ENCODE results near the gene NEDD9. TPM values are rescaled to one million over a fixed set of nuclear protein-coding genes. Genes with fewer than 3 reads are reported as not detected.

The NEDD9 gene
- total RNA-seq, 5 donors from 2014 or later (not counting 1 experiment from before 2014, with no cell fraction given): 30.8 to 55.3 (median 33.7) TPM

DNA sequence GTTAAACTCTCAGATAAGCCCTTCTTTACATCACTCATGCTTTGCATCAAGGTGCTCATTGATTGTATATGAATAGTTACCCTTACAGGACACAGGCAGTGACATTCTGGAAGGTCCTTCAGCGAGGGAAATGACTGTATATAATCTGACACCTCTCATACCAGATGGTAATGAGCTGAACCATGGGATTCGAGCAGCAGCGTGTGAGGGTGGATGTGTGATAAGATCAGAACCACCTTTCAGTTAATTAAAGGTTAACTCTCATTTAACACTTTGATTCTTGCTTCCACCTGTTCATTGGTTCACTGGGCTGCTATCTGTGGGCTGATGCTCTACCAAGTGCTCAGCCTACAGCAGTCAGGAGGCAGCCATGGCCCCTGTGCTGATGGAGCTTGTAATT is 24.2 kb downstream of the NEDD9 start:
- H3K27ac Mint-ChIP-seq: peak overlapping the region; percentile 11 to 36
- no peak for ATAC-seq (replicated peaks in 1 of 4)
- ChIA-PET CTCF (interaction anchor here in 1 of 2 donors (0.8 kb wide), 1 partner anchor 14 kb away, joined by 3 read pairs; no protein-coding TSS in a partner anchor), POLR2A (no interaction called here)
- no CpG with 5 or more reads among the region's 3 CpGs for WGBS (ENCODE audit: insufficient coverage)
- DNase-seq: no peak
- H3K27me3 ChIP-seq (replicated peaks in 1 of 2; ENCODE audit: control insufficient read depth in 2 of 2, extremely low read depth in 1 of 2, insufficient read depth in 2 of 2, low read length in 1 of 2): no peaks in the 10 kb centered on the region
- no peak overlapping the region for H3K4me3 Mint-ChIP-seq
- H3K9me3 ChIP-seq: no peaks in the 10 kb centered on the region
- H3K4me3 ChIP-seq (ENCODE audit: control insufficient read depth in 1 of 2, extremely low read depth in 1 of 2, low read length in 1 of 2): no peak overlapping the region
- H3K9me3 Mint-ChIP-seq: no peaks in the 10 kb centered on the region
- H3K4me1 Mint-ChIP-seq: peaks cover 39 to 55% (median 49%) of the 10 kb centered on the region in 3 donors
- H3K4me1 ChIP-seq (ENCODE audit: control insufficient read depth in 1 of 2, extremely low read depth in 1 of 2, insufficient read depth in 2 of 2, low read length in 2 of 2): peaks cover 21 to 26% of the 10 kb centered on the region in 2 experiments
- peaks cover 60% of the 10 kb centered on the region for H3K36me3 Mint-ChIP-seq
- H3K27me3 Mint-ChIP-seq: no peaks in the 10 kb centered on the region
- peaks cover 2 to 28% of the 10 kb centered on the region in 2 donors for H3K36me3 ChIP-seq (ENCODE audit: control insufficient read depth in 2 of 2, extremely low read depth in 1 of 2, insufficient read depth in 1 of 2, low read length in 1 of 2)
- H3K27ac ChIP-seq (ENCODE audit: low read length): no peak overlapping the region

DNA sequence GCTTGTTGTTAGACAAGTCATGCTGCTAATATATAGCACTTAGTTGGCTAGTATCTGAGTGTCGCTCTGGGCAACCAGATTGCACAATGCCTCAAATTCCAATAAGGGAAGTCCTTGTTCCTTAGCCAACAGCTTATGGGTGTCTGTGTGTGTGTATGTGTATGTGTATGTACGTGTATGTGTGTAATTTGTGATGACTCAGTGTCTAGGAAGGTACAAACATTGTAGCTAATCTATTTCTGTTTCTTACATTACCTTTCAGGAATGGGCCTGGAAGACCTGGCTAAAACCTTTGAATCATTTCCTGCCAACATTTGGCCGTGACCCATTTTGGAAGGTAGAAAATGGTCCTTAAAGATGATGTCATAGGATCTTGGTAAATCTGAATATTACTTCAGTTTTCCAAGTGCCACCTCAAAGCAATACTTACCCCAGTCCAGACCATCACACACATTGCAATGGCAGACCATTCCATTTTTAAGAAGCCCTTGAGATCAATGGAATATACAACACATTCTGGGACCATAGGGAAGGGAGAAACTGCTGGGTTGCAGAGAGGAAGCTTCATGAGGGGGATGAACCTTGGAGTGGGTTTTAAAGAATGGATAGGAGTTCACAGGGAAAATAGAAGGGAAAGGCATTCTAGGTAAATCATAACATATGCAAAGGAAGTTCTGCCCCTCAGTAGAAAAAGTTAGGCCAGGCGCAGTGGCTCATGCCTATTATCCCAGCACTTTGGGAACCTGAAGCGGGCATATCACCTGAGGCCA is 25.1 kb downstream of the NEDD9 start:
- H3K4me3 ChIP-seq (ENCODE audit: control insufficient read depth in 1 of 2, extremely low read depth in 1 of 2, low read length in 1 of 2): no peak overlapping the region
- DNase-seq (peak in 1 of 35 experiments; percentile 18), ATAC-seq (replicated peaks in 1 of 4) (no peak)
- POLR2A ChIA-PET: no interaction called here
- Mint-ChIP-seq H3K9me3 (no peaks in the 10 kb centered on the region), H3K27ac (peak overlapping the region in 1 of 2 donors; percentile 52), H3K27me3 (no peaks in the 10 kb centered on the region), H3K4me3 (no peak overlapping the region), H3K36me3 (peaks cover 54% of the 10 kb centered on the region), H3K4me1 (peaks cover 43 to 59% (median 47%) of the 10 kb centered on the region in 3 donors)
- peaks cover 30 to 33% of the 10 kb centered on the region in 2 experiments for H3K4me1 ChIP-seq (ENCODE audit: control insufficient read depth in 1 of 2, extremely low read depth in 1 of 2, insufficient read depth in 2 of 2, low read length in 2 of 2)
- no peak overlapping the region for H3K27ac ChIP-seq (ENCODE audit: low read length)
- no peaks in the 10 kb centered on the region for H3K9me3 ChIP-seq
- WGBS (ENCODE audit: insufficient coverage): 93% methylated on average over 3 of the region's 5 CpGs
- H3K27me3 ChIP-seq (replicated peaks in 1 of 2; ENCODE audit: control insufficient read depth in 2 of 2, extremely low read depth in 1 of 2, insufficient read depth in 2 of 2, low read length in 1 of 2): no peaks in the 10 kb centered on the region
- CTCF ChIA-PET: interaction anchor here in 1 of 2 donors (0.8 kb wide), 1 partner anchor 15 kb away, joined by 3 read pairs; no protein-coding TSS in a partner anchor
- peaks cover 2 to 19% of the 10 kb centered on the region in 2 donors for H3K36me3 ChIP-seq (ENCODE audit: control insufficient read depth in 2 of 2, extremely low read depth in 1 of 2, insufficient read depth in 1 of 2, low read length in 1 of 2)

DNA sequence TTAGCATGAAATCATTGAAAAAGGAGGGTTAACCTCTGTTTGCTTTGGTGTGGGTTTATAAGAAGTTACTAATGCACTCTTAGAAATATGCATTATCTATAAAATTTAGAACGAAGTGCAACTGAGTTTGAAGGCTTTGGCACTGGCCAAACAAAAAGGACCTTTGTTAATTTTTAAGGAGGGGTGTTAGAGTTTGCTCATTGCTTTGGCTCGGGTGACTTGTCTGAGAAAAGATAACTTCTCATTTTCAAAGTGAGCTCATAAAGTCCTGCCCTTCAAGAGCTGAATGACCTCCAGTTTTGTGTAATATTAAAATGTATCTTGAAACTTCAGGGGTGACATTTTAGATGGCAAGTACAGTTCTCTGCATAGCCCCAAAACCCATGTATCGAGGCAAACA is 25.9 kb downstream of the NEDD9 start:
- Histone ChIP-seq H3K4me1 (ENCODE audit: control insufficient read depth in 1 of 2, extremely low read depth in 1 of 2, insufficient read depth in 2 of 2, low read length in 2 of 2) (peaks cover 27% of the 10 kb centered on the region in 2 experiments), H3K36me3 (ENCODE audit: control insufficient read depth in 2 of 2, extremely low read depth in 1 of 2, insufficient read depth in 1 of 2, low read length in 1 of 2) (peaks cover 2 to 19% of the 10 kb centered on the region in 2 donors), H3K9me3 (no peaks in the 10 kb centered on the region), H3K27me3 (replicated peaks in 1 of 2; ENCODE audit: control insufficient read depth in 2 of 2, extremely low read depth in 1 of 2, insufficient read depth in 2 of 2, low read length in 1 of 2) (no peaks in the 10 kb centered on the region), H3K4me3 (ENCODE audit: control insufficient read depth in 1 of 2, extremely low read depth in 1 of 2, low read length in 1 of 2) (no peak overlapping the region), H3K27ac (ENCODE audit: low read length) (no peak overlapping the region)
- ChIA-PET CTCF (no interaction called here), POLR2A (no interaction called here)
- ATAC-seq (replicated peaks in 1 of 4) (no peak), DNase-seq (no peak)
- Mint-ChIP-seq H3K4me1 (peaks cover 43 to 58% (median 46%) of the 10 kb centered on the region in 3 donors), H3K36me3 (peaks cover 48% of the 10 kb centered on the region), H3K27ac (no peak overlapping the region), H3K9me3 (no peaks in the 10 kb centered on the region), H3K27me3 (no peaks in the 10 kb centered on the region), H3K4me3 (no peak overlapping the region)
- no CpG with 5 or more reads among the region's 3 CpGs for WGBS (ENCODE audit: insufficient coverage)

DNA sequence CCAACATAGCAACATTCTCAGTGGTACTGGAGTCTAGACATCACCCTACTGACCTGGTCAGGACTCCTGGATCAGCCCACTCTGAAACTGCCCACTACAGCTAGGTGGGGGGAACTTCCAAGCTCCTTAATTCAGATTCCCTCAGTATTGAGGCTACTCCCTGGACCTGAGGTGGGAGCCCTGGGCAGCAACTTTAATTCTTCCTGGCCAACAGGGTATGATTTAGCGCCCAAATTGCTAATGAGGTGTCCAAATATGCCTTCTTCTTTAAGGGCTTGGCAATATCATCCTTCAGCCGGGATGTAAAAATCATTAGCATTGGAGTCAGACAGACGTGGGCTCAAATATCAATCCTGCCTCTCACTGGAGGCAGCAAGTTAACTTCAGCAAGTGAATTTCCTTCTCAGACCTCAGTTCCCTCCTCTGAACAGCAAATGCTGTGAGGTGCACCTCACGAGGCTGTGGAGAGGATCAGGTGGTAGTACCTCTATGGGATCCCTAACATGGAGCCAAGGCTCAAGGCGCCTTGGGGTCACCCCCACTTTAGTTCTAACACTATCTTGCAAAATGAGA is 27.6 kb downstream of the NEDD9 start:
- DNase-seq (no peak), ATAC-seq (replicated peaks in 1 of 4) (no peak)
- no peak overlapping the region for H3K4me3 ChIP-seq (ENCODE audit: control insufficient read depth in 1 of 2, extremely low read depth in 1 of 2, low read length in 1 of 2)
- Mint-ChIP-seq H3K9me3 (no peaks in the 10 kb centered on the region), H3K27me3 (no peaks in the 10 kb centered on the region), H3K4me1 (peaks cover 47 to 65% (median 49%) of the 10 kb centered on the region in 3 donors), H3K4me3 (no peak overlapping the region), H3K27ac (peak overlapping the region in 1 of 2 donors; percentile 16), H3K36me3 (peaks cover 57% of the 10 kb centered on the region)
- H3K4me1 ChIP-seq (ENCODE audit: control insufficient read depth in 1 of 2, extremely low read depth in 1 of 2, insufficient read depth in 2 of 2, low read length in 2 of 2): peaks cover 23% of the 10 kb centered on the region in 2 experiments
- H3K9me3 ChIP-seq: no peaks in the 10 kb centered on the region
- ChIA-PET CTCF (interaction anchor here in 1 of 2 donors (0.7 kb wide), 1 partner anchor 326 kb away, joined by 4 read pairs; no protein-coding TSS in a partner anchor), POLR2A (no interaction called here)
- H3K36me3 ChIP-seq (ENCODE audit: control insufficient read depth in 2 of 2, extremely low read depth in 1 of 2, insufficient read depth in 1 of 2, low read length in 1 of 2): peaks cover 2 to 18% of the 10 kb centered on the region in 2 donors
- H3K27ac ChIP-seq (ENCODE audit: low read length): no peak overlapping the region
- no peaks in the 10 kb centered on the region for H3K27me3 ChIP-seq (replicated peaks in 1 of 2; ENCODE audit: control insufficient read depth in 2 of 2, extremely low read depth in 1 of 2, insufficient read depth in 2 of 2, low read length in 1 of 2)
- 100% methylated on average over 3 of the region's 5 CpGs for WGBS (ENCODE audit: insufficient coverage)

DNA sequence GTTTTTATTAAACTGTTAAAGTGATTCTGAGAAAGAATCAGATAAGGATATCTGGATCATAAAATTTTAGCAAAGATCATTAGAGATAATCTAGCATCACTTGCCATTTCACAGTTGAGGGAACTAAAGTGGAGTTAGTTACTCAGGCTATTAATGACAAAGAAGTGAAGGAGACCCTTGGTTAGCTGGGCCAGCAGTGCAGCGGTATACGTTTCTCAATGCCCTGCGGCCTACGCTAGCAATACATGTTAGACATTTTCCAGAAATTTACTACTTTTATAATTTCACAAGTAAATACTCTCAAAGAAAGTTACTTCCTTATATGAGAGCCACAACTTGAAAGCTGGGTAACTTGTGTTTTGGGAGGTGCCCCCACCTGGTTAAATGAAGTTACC is 28.5 kb downstream of the NEDD9 start:
- H3K4me1 Mint-ChIP-seq: peaks cover 49 to 66% (median 52%) of the 10 kb centered on the region in 3 donors
- H3K9me3 ChIP-seq: no peaks in the 10 kb centered on the region
- ChIA-PET POLR2A (no interaction called here), CTCF (interaction anchor here in 1 of 2 donors (0.7 kb wide), 1 partner anchor 327 kb away, joined by 4 read pairs; no protein-coding TSS in a partner anchor)
- peaks cover 21 to 31% of the 10 kb centered on the region in 2 experiments for H3K4me1 ChIP-seq (ENCODE audit: control insufficient read depth in 1 of 2, extremely low read depth in 1 of 2, insufficient read depth in 2 of 2, low read length in 2 of 2)
- WGBS (ENCODE audit: insufficient coverage): 100% methylated on average over 4 of the region's 4 CpGs
- ATAC-seq (replicated peaks in 1 of 4): no peak
- no peak overlapping the region for H3K27ac Mint-ChIP-seq
- H3K27me3 Mint-ChIP-seq: no peaks in the 10 kb centered on the region
- H3K36me3 Mint-ChIP-seq: peaks cover 56% of the 10 kb centered on the region
- H3K4me3 Mint-ChIP-seq: no peak overlapping the region
- H3K27me3 ChIP-seq (replicated peaks in 1 of 2; ENCODE audit: control insufficient read depth in 2 of 2, extremely low read depth in 1 of 2, insufficient read depth in 2 of 2, low read length in 1 of 2): no peaks in the 10 kb centered on the region
- DNase-seq: no peak
- H3K36me3 ChIP-seq (ENCODE audit: control insufficient read depth in 2 of 2, extremely low read depth in 1 of 2, insufficient read depth in 1 of 2, low read length in 1 of 2): peaks cover 2 to 18% of the 10 kb centered on the region in 2 donors
- H3K9me3 Mint-ChIP-seq: no peaks in the 10 kb centered on the region
- H3K27ac ChIP-seq (ENCODE audit: low read length): no peak overlapping the region
- H3K4me3 ChIP-seq (ENCODE audit: control insufficient read depth in 1 of 2, extremely low read depth in 1 of 2, low read length in 1 of 2): no peak overlapping the region

DNA sequence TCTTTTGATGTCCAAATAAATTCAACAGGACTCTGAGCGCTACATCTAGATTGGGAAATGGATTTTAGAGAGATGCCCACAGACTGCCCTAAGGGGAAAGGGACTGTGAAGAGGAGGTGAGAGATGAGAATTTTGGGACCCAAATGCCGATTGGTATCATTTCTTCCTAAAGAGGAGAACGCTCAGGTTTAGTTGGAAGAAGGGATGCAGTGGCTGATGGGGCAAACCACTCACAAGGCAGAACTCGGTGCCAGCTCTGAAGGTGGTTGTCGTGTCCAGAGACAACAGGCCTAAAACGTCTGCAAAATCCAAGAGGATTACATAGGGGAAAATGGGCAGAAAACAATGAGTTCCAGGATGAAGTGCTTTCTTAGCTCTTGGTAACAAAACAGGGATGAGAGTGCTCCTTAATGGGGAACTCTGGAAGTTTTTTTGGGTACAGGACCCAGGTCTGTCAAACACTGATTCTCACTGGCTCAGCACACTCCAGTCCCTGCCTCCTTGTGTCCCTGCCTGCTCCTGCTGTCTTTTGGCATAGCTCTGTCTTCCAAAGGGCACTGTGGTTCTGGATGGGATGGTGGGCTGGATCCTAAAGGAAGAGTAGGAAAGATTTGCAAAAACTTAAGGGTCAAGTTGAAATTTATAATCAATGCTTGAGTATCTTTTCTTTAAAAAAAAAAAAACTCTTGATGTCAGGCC is 29.0 kb downstream of the NEDD9 start:
- peaks cover 58% of the 10 kb centered on the region for H3K36me3 Mint-ChIP-seq
- H3K9me3 Mint-ChIP-seq: no peaks in the 10 kb centered on the region
- H3K36me3 ChIP-seq (ENCODE audit: control insufficient read depth in 2 of 2, extremely low read depth in 1 of 2, insufficient read depth in 1 of 2, low read length in 1 of 2): peaks cover 2 to 16% of the 10 kb centered on the region in 2 donors
- H3K27me3 ChIP-seq (replicated peaks in 1 of 2; ENCODE audit: control insufficient read depth in 2 of 2, extremely low read depth in 1 of 2, insufficient read depth in 2 of 2, low read length in 1 of 2): no peaks in the 10 kb centered on the region
- peaks cover 24 to 35% of the 10 kb centered on the region in 2 experiments for H3K4me1 ChIP-seq (ENCODE audit: control insufficient read depth in 1 of 2, extremely low read depth in 1 of 2, insufficient read depth in 2 of 2, low read length in 2 of 2)
- CTCF ChIA-PET: interaction anchor here in 1 of 2 donors (1.6 kb wide), 1 partner anchor 29 kb away, joined by 5 read pairs; the partner anchor contains the start of gene NEDD9
- H3K27me3 Mint-ChIP-seq: no peaks in the 10 kb centered on the region
- H3K27ac Mint-ChIP-seq: peak overlapping the region; percentile 46 to 70
- ATAC-seq (replicated peaks in 1 of 4): no peak
- H3K4me3 ChIP-seq (ENCODE audit: control insufficient read depth in 1 of 2, extremely low read depth in 1 of 2, low read length in 1 of 2): no peak overlapping the region
- peak overlapping the region in 2 of 3 donors; percentile 13 to 28 for H3K4me3 Mint-ChIP-seq
- no peak for DNase-seq
- POLR2A ChIA-PET: interaction anchor here in 1 of 2 donors (1.5 to 1.8 kb wide), 2 partner anchors 27 to 29 kb away, joined by 3 to 13 read pairs; partner anchors contain the start of gene NEDD9
- peak overlapping the region; percentile 44 for H3K27ac ChIP-seq (ENCODE audit: low read length)
- H3K4me1 Mint-ChIP-seq: peaks cover 53 to 70% (median 55%) of the 10 kb centered on the region in 3 donors
- WGBS (ENCODE audit: insufficient coverage): 92% methylated on average over 5 of the region's 6 CpGs
- no peaks in the 10 kb centered on the region for H3K9me3 ChIP-seq
